Right lobe of liver (tissue), 6 donors: Measurements from ENCODE around the gene DDX55. TPM values are rescaled to one million over a fixed set of nuclear protein-coding genes. Genes with fewer than 3 reads are reported as not detected.

ENCODE experiments used
- ATAC-seq, 4 donors: fragments of 200-7000 bp; cut with Tn5 transposase; one replicate each; pipeline ENCODE4 v1.9.1; 2020; ENCODE audit warnings: mild to moderate bottlenecking in 4 of 4, moderate library complexity in 4 of 4
- DNase-seq, 3 donors: peaks; one replicate each; pipeline ENCODE4 v3.0.0-alpha.2; 2020
- H3K27ac ChIP-seq, 3 donors: fragments of 200-600 bp; one replicate each; pipeline ENCODE4 v1.8.0; 2022
- H3K27me3 ChIP-seq, 2 donors: fragments of 200-600 bp; one replicate each; pipeline ENCODE4 v1.8.0; 2022
- H3K36me3 ChIP-seq, 4 donors: fragments of 200-600 bp; sonication (generic) in 1 of 4; one replicate each; pipeline versions ENCODE4 v1.5.1 to v1.8.0; 2017 to 2022; ENCODE audit warnings: control low read depth in 1 of 4
- H3K4me1 ChIP-seq, 4 donors: fragments of 200-600 bp; sonication (generic) in 1 of 4; one replicate each; pipeline versions ENCODE4 v1.5.1 to v1.8.0; 2017 to 2022; ENCODE audit warnings: control low read depth in 1 of 4
- H3K4me3 ChIP-seq, 3 donors: fragments of 200-600 bp; one replicate each; pipeline ENCODE4 v1.8.0; 2022
- H3K9me3 ChIP-seq, 4 donors: fragments of 200-600 bp; sonication (generic) in 1 of 4; one replicate each; pipeline versions ENCODE4 v1.5.1 to v1.8.0; 2017 to 2022; ENCODE audit warnings: control low read depth in 1 of 4
- POLR2A ChIP-seq: fragments of 450-650 bp; IDR thresholded peaks from one replicate; pipeline ENCODE4 v1.6.1; 2017; ENCODE audit warnings: antibody characterized with exemption, mild to moderate bottlenecking
- WGBS: methylation state at CpG from one replicate; pipeline ENCODE4 v1.1.6; 2018; ENCODE audit warnings: low coverage, low lambda C conversion rate; ENCODE audit not compliant: insufficient coverage; ENCODE audit errors: missing lambda C conversion rate; 5-methylcytosine and 5-hydroxymethylcytosine counted together
- intact Hi-C, 2 donors: fragments of 100-400 bp; cut with DNase I; formaldehyde crosslinking; loops; one replicate each; pipeline versions ENCODE4 v1.11.2 to v1.14.1; 2022
- total RNA-seq, 6 experiments: library from RNA; depleted of rRNA in 2 of 6; stranded (reverse); fragments of >200 nt in 2 of 6; fragmentation: NEBNext Ultra II Directional in 3 of 6; extraction: Animal tissue kit (Norgen Biotek cat#: 25700) in 3 of 6; gene quantifications; one replicate each; pipeline versions ENCODE4 v1.1.0 to v1.2.4, GENCODE V29; 2016 to 2023
- TF ChIP-seq, protein P1 (sequence below), 4 donors: fragments of 200-600 bp in 3 of 4; fragments of 450-650 bp in 1 of 4; IDR thresholded peaks; one replicate each; pipeline versions ENCODE4 v1.5.1 to v1.8.0; 2016 to 2022; ENCODE audit warnings: antibody characterized with exemption in 4 of 4, mild to moderate bottlenecking in 2 of 4
- donor health status: DM: no; HTN: yes; CAD: no.
- donor health status: DM: no; HTN: no; CAD: no.
- donor health status: DM: no; HTN: no; CAD: no.
- donor health status: DM: no; HTN: yes; CAD: no.
- donor health status: DM: no; HTN: yes; CAD: no.

The DDX55 gene
- total RNA-seq, 6 experiments from 2014 or later: 6.4 to 33.3 (median 10.5) TPM

DNA sequence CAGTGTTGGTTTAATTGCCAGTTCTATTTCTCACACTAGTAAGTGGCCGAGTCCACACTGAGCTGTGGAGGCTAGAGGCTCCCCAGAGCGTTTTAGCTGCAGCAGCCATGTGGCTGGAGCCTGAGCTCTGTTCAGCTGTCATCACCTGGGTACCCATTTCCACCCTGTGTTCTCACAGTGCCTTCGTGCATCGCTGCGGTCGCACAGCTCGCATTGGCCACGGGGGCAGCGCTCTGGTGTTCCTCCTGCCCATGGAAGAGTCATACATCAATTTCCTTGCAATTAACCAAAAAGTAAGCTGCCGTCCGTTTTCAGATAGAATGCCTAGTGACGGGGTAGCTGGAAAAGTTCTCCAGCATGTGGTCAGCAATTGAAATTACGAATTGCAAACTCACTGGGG, 15.7 kb downstream of the DDX55 start:
- 82% methylated on average over 8 of the region's 13 CpGs for WGBS
- Histone ChIP-seq H3K4me3 (no peak overlapping the region), H3K27ac (no peak overlapping the region), H3K27me3 (no peaks in the 10 kb centered on the region), H3K9me3 (no peaks in the 10 kb centered on the region), H3K36me3 (peaks cover 0 to 89% (median 50%) of the 10 kb centered on the region in 4 donors), H3K4me1 (no peaks in the 10 kb centered on the region)
- intact Hi-C loops: no loop called here
- ATAC-seq (no peak), DNase-seq (no peak)
- TF ChIP-seq, protein P1, sequence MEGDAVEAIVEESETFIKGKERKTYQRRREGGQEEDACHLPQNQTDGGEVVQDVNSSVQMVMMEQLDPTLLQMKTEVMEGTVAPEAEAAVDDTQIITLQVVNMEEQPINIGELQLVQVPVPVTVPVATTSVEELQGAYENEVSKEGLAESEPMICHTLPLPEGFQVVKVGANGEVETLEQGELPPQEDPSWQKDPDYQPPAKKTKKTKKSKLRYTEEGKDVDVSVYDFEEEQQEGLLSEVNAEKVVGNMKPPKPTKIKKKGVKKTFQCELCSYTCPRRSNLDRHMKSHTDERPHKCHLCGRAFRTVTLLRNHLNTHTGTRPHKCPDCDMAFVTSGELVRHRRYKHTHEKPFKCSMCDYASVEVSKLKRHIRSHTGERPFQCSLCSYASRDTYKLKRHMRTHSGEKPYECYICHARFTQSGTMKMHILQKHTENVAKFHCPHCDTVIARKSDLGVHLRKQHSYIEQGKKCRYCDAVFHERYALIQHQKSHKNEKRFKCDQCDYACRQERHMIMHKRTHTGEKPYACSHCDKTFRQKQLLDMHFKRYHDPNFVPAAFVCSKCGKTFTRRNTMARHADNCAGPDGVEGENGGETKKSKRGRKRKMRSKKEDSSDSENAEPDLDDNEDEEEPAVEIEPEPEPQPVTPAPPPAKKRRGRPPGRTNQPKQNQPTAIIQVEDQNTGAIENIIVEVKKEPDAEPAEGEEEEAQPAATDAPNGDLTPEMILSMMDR (IDR thresholded peaks at IDR 0.05): no peak
- no peak for TF ChIP-seq POLR2A

DNA sequence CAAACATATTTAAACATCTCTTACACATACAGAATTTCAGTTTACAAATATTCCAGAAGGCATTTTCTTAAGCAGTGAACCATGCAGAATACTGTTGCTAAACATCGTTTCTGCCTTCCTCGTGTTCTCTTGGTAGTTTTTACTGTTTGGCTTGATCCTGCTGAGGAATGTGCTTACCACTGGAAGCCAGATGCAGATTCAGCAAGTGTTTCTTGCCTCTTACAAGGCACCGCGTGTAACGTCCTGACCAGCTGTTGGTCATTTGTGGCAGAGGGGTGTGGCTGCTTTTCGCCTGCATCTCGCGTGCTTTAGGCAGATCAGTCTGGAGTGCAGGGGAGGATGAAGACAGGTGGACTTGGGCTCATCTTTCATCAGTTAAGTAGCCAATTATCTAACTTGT, 19.2 kb downstream of the DDX55 start:
- Histone ChIP-seq H3K9me3 (no peaks in the 10 kb centered on the region), H3K36me3 (peaks cover 0 to 86% (median 38%) of the 10 kb centered on the region in 4 donors), H3K27me3 (no peaks in the 10 kb centered on the region), H3K4me1 (no peaks in the 10 kb centered on the region), H3K27ac (no peak overlapping the region), H3K4me3 (no peak overlapping the region)
- WGBS: 75% methylated on average over 8 of the region's 8 CpGs
- no peak for TF ChIP-seq POLR2A
- TF ChIP-seq, protein P1 (IDR thresholded peaks at IDR 0.05): no peak
- ATAC-seq: no peak
- intact Hi-C loops: no loop called here
- no peak for DNase-seq

DNA sequence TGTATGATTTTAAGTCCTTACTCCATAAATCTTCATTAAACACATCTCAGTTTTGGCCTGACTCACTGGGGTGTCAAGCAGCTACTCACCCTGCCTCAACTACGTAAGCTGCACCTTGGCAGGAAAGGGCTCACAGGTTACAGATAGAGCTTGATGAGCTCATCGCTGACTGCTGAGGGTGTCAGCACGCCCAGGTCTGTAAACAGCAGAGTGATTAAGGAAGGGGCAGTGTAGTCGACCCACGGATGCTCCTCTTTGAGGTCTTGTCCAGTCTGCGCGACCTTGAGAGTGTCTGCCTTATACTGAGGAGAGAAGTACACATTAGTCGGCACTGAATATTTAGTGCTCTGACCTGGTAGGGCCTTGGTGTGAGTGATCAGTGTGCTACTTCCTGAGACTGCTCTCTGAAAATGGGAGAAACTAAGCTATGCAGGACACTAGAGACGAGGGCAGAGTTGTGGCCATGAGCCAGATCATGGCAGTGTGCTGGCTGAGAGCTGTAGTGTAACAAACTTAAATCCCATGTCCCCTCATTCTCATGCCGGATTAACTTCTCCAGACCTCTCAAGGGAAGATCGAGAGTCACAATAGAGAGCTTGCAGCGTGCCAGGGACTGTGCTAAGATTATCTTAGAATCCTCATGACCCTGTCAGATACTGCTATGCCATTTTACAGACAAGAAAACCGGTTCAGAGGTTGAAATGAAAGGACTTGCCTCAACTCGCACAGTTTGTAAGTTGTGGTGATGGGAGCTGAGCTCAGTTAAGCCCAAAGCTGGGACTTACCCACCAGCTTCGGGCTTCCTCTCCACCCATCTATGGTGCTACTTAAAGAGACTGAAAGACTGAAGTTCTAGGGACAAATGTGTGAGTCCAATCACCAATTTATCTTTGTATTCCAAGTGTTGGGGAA, 20.0 kb downstream of the DDX55 start:
- no peak for ATAC-seq
- TF ChIP-seq POLR2A: no peak
- TF ChIP-seq, protein P1 (IDR thresholded peaks at IDR 0.05): no peak
- Histone ChIP-seq H3K36me3 (peaks cover 0 to 86% (median 36%) of the 10 kb centered on the region in 4 donors), H3K27ac (no peak overlapping the region), H3K4me1 (no peaks in the 10 kb centered on the region), H3K4me3 (no peak overlapping the region), H3K9me3 (no peaks in the 10 kb centered on the region), H3K27me3 (no peaks in the 10 kb centered on the region)
- DNase-seq: no peak
- WGBS: 68% methylated on average over 13 of the region's 15 CpGs
- intact Hi-C loops: no loop called here

DNA sequence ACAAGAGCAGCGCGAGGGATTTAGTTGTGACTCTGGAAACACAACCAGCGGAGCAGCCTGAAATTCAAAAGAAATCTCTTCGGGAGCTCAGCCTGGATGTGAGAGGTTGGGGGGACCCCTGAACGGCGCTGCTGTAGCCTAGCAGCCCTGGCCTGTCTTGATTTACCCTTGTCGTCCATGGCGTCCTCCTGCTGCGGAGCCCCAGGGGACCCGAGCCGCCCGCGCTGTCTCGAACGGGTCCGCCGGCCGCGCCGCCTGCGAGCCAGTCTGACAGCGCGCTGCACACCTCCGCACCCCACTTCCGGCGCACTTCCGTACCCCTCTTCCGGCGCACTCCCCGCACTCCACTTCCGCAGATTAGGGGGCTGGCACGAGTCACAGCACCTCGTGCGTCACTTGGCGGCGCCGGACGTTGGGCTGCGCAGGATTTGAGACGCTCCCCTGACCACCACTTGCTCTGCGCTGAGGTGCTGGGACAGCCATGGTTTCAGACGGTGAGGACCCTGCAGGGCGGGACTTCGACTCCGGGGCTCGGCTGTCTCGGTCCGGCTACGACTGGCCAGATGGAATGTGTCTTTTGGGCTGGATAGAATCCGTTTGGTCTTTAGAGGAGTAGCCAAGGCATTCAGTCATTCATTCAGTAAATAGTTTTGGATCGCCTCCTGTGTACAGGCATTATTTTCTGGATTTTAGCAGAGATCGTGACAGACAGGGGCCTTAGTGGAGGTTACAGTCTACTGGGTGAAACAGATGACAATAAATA, 31.7 kb downstream of the DDX55 start, which contains the start of the genes EIF2B1 and GTF2H3:
Gene EIF2B1, minus strand, starts transcription at position 308 of the 763 bp plus-strand sequence. Its CDS starts 129 bp downstream, at position 179.
Gene GTF2H3, plus strand, starts transcription at position 451 of the 763 bp plus-strand sequence. Its CDS starts 31 bp downstream, at position 482.
- Histone ChIP-seq H3K27me3 (no peaks in the 10 kb centered on the region), H3K36me3 (peaks cover 0 to 29% (median 8%) of the 10 kb centered on the region in 4 donors), H3K4me1 (peaks cover 0 to 10% (median 5%) of the 10 kb centered on the region in 4 donors), H3K9me3 (no peaks in the 10 kb centered on the region), H3K4me3 (peak within 1 kb of the TSS; percentile 89 to 96 (median 91)), H3K27ac (peak within 1 kb of the TSS; percentile 25 to 64 (median 62))
- DNase-seq (peak; percentile 95 to 96 (median 95)), ATAC-seq (peak; percentile 98 to 100 (median 100))
- intact Hi-C loops: no loop called here
- TF ChIP-seq, protein P1 (IDR thresholded peaks at IDR 0.05): no peak
- peak; percentile 82 for TF ChIP-seq POLR2A
- WGBS: 0% methylated on average over 23 of the region's 52 CpGs
